Ecto neural progenitor cell (in vitro differentiated cells): Measurements from ENCODE around the gene FBXL19.

Experiments
- DNase-seq: peaks from one replicate; pipeline ENCODE4 v3.0.0-alpha.2; 2018; ENCODE audit warnings: low spot score

Gene FBXL19

DNA sequence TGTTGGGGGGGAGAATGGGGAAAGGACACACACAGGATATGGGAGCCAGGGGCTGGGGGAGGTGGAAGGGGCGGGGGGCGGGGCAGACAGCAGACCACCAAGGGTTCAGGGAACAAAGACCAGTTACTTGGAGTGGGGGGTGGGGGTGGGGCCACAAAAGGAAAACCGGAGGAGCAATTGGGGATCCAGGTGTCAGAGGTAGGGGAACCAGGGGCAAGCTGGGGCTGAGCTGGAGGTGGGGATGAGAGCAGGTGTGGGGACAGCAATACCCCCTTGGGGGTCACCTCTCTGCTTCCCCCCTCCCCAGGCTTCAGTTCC, 24.1 kb downstream of the FBXL19 start:
- DNase-seq, result no peak

DNA sequence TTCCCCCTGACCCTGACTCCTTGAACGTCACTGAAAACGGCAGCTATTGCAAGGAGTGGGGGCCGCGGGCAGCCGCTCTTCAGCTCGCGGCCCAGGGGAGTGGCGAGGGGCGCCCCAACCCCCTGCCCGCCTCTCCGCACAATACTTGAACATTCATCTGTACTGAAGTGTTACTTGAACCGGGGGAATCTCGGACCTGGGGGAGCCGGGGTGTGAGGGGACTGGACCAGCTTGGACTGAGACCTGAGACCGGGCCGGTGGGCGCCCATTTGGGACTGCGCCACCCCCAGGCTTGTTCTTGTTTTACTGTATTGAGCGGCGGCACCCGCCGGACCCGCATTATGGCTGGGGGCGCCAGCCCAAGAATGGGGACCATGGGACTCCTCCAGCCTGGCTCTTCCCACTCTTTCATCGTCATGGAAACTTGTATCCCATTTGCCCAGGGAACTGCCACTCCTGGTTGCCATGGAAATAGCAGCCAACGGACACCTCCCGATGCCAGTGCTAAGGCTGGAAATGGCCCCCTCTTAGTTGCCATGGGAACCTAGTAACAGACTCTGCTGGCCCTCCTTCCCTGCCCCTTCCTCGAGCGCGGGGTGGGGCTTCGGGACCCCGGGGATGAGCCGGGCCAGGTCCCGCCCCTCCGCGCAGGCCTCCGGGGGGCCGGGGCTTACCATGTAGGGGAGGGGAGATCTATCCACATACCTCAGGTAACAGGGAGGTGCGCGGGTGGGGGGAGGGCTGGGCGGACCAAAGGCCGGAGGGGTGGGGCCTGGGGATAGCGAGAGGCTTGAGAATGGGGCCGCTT, 24.7 kb downstream of the FBXL19 start:
- peak; percentile 97 for DNase-seq

DNA sequence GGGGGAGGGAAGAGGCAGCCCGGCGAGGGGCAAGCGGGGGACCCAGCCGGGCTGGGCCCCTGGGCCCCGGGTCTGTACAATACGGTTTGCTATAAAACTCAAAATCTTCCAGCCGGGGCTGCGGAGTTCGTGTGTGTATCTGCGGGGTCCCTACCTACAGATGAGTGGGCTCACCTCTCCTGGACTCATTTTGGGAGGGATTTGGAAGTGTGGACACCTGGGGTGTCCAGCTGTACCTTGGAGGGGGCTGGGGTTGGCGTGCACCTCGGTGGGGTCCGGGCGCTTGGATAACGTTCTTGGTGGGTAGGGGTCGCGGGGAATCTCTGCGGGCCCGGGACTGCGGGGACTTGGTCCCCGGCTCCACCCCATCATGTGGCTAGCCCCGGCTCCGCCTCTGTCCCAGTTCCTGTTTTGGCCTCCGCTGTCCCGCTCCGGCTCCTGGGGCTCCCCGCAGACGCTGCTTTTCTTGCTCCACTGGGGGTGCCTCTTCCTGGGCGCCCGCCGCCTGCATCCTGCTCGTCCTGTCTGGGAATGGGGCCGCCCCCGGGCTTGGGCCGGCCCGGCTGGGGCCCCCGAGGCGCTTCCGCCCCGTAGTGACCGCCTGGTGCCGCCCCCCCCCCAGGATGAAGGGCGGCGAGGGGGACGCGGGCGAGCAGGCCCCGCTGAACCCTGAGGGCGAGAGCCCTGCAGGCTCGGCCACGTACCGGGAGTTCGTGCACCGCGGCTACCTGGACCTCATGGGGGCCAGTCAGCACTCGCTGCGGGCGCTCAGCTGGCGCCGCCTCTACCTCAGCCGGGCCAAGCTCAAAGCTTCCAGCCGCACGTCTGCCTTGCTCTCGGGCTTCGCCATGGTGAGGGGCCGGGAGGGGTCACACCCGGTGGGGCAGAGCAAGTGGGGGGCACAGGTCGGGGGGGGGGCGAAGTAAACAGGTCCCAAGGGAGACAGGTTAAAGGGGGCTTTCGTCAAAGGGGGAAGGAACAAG, 25.6 kb downstream of the FBXL19 start, which contains the start of gene ORAI3:
TSS of gene ORAI3 (plus strand) at position 402 of the 983 bp plus-strand sequence. CDS start at position 624, 222 bp downstream.
- DNase-seq, result peak; percentile 83

DNA sequence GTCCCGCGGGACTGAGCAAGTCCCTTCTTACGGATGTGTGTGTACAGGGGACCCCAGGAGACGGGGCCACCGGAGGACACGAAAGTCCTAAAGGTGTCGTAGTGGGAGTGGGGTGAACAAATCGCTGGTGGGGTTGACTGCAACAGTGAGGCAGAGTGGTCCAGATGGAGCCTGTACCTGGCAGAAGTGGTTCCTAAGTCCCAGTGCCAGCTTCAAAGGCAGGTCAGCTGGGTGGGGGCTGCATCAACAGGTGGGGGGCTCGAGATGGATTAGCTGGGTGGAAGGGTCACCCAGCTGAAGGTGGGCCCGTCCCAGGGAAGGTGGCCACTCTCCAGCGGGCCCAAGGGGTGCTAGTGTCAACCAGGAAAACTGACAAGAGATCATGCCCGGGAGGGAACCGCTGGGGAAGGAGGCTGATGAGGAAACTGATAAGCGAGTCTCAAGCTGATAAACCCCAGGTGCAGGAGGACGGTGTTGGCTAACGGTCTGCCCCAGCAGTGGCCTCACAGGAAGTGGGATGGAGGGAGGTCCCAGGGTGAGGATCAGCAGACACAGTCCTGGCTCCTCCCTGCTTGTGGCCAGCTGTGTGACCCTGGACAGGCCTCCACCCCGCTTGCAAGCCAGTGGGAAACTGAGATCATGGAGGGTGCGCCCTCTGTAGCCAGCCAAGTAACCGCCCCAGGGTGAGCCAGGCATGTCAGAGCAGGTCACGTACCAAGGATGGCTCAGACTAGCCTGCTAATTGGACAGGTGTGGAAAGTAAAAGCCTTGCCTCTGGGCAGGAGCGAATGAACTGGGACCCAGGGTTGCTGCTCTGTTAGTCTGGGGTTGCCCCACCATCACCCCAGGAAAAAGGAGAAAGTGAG, 26.5 kb downstream of the FBXL19 start:
- DNase-seq, result peak; percentile 79

DNA sequence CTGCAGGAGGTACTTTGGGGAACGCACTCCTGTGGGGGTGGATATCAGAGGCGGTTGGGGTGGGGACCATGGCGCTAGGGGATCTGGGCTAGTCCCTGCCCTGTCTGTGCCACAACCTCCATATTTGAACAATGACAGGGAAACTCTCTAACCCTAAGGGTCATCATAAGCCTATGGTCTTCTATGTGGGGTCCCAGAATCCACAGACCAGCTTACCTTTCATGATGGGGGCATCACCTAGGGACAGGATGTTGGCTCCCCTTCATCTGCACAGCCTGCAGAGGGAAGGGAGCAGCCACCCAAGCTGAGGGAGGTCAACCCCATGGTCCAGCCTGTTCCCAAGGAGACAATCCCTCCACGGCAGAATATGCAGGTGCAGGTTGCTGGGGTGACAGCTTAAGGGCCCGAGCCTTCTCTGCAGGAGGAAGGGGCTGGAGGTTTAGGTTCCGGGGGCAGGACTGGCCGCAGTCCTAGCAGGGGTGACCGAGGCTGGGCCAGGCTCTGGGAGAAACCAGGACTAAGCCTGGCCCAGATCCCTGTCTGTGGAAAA, 27.2 kb downstream of the FBXL19 start:
- peak; percentile 53 for DNase-seq

DNA sequence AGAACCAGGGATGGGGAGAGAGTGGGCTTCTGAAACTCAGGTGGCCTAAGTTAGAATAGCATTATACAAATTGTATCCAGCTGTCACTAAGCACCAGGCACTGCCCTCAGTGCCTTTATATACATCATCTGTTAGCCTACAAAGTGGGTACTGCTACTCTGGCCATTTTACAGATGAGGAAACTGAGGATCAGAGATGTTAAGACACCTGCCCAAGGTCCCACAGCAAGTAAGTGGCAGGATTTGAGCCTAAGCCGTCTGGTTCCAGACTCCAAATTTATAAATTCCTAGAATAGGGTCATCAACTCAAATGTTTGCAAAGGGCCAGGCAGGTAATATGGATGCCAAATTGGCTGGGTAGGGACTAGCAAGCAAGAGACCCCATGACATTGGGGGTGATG, 27.8 kb downstream of the FBXL19 start:
- no peak for DNase-seq

DNA sequence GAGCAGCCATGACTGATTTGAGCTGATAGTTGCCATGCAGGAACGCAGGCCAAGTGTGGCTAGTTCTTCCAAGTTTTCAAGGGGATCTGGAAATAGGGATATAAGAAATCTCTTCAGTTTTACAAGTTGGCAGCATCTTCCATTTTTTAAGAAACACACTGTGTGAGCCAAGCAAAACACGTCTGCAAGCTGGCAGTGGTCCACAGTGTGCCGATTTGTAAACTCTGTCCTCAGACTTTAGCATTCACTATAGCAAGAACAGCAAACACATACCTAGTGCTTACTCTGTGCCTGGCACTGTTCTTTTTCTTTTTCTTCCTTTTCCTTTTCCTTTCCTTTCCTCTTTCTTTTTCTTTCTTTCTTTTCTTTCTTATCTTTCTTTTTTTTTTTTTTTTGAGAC, 28.4 kb downstream of the FBXL19 start:
- no peak for DNase-seq

DNA sequence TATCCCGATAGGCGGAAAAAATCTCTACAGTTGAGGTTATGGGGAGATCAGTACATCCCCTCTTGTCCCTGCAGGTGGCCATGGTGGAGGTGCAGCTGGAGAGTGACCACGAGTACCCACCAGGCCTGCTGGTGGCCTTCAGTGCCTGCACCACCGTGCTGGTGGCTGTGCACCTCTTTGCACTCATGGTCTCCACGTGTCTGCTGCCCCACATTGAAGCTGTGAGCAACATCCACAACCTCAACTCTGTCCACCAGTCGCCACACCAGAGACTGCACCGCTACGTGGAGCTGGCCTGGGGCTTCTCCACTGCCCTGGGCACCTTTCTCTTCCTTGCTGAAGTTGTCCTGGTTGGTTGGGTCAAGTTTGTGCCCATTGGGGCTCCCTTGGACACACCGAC, 29.7 kb downstream of the FBXL19 start:
- DNase-seq, result peak; percentile 51

DNA sequence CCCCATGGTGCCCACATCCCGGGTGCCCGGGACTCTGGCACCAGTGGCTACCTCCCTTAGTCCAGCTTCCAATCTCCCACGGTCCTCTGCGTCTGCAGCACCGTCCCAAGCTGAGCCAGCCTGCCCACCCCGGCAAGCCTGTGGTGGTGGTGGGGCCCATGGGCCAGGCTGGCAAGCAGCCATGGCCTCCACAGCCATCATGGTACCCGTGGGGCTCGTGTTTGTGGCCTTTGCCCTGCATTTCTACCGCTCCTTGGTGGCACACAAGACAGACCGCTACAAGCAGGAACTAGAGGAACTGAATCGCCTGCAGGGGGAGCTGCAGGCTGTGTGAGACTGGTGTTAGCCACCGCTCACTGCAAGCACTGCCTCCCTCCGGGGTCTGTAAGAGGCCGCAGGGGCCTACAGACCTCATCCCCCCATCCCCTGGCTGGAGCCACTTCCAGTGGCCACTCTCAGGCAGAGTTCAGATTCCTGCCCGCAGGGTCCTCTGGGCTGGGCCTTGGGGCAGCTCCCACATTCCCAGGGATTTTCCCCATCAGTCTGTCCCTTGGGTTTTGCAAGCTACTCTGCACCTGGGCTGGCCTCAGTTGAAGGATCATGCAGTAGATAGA, 30.2 kb downstream of the FBXL19 start:
- peak; percentile 89 for DNase-seq

DNA sequence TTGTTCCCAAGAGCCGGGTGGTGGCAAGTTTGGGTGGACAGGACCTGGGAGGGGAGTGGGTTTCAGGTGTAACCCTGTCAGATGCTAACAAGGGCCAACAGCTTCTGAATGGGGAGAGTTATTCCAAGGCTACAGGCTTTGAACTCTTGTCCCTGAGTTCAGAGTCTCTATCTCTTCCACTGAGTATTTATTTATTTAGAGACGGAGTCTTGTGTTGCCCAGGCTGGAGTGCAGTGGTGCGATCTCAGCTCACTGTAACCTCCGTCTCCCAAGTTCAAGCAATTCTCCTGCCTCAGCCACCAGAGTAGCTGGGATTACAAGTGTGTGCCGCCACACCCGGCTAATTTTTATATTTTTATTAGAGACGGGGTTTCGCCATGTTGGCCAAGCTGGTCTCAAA, 31.6 kb downstream of the FBXL19 start:
- DNase-seq, result no peak

DNA sequence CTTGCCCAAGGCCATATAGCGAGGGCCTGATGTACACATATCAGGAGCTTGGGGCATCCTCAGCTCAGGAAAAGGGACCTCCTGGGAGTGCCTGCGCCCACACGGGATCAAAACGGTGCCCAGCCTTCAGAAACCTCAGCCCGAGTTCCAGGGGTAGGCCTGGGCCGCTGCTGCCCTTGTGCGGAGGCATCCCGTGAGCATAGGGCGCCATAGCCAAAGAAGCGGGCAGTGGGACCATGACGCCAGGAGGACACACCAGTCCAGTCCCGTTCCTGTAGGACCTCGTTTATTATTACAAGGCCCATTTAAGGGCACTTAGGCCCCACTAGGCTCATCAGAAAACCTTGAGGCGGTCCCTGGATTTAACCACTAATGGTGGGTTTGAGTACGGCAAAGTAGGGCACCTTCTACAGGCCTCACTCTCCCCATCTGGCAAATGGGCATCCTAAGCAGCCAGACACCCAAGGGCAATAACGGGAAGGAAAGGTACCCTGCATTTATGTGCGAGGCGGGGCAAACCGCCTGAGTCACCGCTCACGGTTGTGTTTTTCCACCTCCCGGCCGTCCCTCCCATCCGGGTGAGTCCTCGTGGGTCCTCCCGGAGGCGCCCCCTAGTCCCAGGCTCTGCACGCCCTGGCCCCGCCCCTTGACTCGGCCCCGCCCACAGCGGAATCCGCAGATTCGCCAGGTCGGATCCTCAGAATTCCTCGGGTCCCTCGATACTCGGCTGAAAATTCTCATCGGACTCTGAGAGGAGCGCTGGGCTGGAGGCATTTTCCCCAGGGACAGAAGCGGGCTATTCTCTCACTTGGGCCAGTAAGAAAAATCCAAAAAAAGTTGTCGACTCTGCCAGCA, 33.5 kb downstream of the FBXL19 start:
- peak; percentile 90 for DNase-seq

DNA sequence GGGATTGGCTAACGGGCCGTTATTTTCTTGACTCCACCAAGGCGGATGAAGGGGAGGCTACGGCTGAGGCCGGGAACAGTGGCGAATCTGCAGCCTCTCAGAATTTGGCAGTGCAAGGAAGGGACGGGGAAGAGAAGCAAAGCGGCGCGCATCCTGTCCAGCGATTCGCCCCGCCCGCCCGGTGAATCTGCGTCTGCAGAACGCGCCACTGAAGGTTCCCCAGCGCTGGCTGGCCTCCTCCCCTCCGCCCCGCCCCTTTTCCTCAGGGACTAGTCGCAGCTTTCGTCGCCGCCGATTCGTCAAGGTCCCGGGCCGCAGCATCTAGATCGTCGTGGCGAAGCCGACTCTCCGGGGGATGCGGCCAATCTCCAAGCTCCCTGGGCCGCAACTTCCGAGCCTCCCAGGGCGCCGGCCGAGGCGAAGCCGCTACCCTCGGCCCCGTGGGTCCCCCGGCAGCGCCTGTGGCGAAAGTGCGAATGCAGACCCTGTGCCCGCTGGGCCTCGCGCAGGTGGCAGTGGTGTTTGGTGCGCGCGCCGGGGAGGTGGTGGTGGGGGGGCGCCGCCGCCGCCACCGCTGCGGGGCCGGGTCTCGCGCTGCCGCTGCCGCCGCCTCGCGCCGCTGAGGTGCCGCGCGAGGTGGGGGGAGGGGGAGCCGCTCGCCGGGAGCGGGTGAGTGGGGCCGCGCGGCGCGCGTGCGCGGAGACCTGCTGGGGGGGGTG, 34.2 kb downstream of the FBXL19 start, which contains the start of gene SETD1A:
TSS of gene SETD1A (plus strand) at position 299 of the 719 bp plus-strand sequence. CDS start 978 bp downstream, outside the sequence.
- peak; percentile 98 for DNase-seq

DNA sequence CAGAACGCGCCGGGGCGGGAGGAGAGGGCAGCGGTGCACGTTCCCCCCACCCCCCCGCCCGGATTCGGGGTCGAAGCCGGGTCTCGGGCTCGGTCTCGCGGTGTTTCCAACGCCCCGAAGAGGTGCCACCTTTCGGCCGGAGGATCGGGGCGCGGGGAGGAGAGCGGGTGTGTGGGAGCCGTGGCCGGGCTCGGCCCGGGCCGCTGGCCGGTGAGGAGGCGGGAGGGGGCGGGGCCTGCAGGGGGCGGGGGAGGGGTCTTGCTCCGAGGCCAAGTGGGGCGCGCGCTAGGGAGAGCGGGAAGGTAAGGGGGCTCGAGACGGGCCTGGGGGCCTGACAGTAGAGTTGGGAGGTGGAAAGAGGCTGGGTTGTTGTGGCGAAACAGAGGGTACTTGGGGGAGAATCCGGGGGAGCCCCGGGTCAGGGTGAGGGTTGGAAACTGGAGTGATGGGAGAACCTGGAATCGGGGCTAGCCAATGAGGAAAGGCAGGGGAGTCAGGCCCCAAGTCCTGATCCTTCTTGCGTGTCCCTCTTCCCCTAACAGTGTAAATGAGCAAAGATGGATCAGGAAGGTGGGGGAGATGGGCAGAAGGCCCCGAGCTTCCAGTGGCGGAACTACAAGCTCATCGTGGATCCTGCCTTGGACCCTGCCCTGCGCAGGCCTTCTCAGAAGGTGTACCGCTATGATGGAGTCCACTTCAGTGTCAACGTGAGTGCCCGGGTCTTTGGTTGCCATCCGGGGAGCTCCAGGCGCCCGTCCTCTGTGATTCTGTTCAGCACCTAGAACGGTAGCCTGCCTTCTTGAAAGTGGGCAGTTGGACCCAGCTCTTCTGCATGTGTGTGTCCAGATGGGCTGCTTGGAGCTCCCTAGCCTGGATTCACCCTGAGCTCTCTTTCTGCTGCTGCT, 35.1 kb downstream of the FBXL19 start:
- DNase-seq, result peak; percentile 80

DNA sequence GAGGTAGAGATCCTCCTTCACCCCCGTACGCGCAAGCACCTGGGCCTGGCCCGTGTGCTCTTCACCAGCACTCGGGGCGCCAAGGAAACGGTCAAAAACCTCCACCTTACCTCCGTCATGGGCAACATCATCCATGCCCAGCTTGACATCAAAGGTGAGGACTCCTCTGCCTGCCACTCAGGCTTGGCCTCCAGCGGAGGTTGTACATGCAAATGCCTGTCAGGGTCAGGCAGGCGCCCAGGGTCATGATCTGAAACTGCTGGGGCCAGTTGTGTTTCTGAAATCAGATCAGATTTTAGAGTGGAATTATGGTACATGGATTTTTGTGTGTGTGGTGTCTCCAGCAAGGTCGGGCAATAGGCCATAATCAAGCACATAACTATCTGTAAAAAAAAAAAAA, 38.0 kb downstream of the FBXL19 start:
- no peak for DNase-seq

DNA sequence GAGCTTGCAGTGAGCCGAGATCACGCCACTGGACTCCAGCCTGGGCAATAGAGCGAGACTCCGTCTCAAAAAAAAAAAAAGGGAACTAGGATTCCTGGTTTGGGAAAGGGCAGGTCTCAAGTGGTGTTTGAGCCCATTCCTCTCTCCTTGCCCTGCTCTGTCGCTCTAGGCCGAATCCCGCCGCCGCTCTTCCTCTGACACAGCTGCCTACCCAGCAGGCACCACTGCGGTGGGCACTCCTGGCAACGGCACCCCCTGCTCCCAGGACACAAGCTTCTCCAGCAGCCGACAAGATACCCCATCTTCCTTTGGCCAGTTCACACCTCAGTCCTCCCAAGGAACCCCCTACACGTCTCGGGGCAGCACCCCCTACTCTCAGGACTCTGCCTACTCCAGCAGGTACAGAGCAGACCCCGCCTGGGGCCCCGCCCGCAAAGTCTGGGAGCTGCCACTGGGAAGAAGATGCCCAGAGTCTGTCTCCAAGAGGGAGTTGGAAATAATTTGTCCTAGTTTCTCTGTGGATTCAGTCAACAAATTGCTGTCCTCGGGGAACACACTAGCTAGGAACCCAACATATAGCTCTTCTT, 40.6 kb downstream of the FBXL19 start:
- no peak for DNase-seq

DNA sequence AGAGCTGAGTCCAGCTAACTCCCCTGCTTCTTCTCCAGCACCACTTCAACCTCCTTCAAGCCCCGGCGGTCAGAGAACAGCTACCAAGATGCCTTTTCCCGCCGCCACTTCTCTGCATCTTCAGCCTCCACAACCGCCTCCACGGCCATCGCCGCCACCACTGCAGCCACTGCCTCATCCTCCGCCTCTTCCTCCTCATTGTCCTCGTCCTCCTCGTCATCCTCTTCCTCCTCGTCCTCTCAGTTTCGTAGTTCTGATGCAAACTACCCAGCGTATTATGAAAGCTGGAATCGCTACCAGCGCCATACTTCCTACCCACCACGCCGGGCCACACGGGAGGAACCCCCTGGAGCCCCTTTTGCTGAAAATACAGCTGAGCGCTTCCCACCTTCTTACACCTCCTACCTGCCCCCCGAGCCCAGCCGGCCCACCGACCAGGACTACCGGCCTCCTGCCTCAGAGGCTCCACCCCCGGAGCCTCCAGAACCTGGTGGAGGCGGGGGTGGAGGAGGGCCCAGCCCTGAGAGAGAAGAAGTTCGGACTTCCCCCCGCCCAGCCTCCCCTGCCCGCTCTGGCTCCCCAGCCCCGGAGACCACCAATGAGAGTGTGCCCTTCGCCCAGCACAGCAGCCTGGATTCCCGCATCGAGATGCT, 41.3 kb downstream of the FBXL19 start:
- no peak for DNase-seq

DNA sequence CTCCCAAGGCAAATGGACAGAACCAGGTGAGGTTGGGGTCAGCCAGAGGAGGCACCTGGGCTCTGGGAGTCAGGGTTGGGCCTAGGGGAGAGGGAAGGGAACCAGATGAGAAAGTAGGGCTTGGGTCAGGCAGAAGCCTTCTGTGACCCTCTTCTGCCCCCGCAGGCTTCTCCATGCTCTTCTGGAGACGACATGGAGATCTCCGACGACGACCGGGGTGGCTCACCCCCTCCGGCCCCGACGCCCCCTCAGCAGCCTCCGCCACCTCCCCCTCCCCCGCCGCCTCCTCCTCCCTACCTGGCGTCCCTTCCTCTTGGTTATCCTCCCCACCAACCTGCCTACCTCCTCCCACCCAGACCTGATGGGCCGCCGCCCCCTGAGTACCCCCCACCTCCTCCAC, 42.1 kb downstream of the FBXL19 start:
- DNase-seq, result no peak
